Astrocyte (in vitro differentiated cells and primary cell): ENCODE results near the gene ZIC1. TPM values are rescaled to one million over a fixed set of nuclear protein-coding genes. Genes with fewer than 3 reads are reported as not detected.

Experiments
- DNase-seq: peaks from one replicate; pipeline ENCODE4 v3.0.0-alpha.2; 2010; ENCODE audit warnings: low read depth
- FAIRE-seq: peaks from 2 replicates; lab custom pipeline; 2011; peaks lifted over from hg19 to GRCh38; lab: Jason Lieb, UNC
- H2AFZ ChIP-seq: 2 replicates; pipeline ENCODE4 v1.6.0; 2012; ENCODE audit warnings: low read depth, low read length, inconsistent platforms
- H3K27ac ChIP-seq: 2 replicates; pipeline ENCODE4 v1.5.1; 2011; ENCODE audit warnings: low read depth, low read length, inconsistent platforms
- H3K27me3 ChIP-seq: 2 replicates; pipeline ENCODE4 v1.6.0; 2011; ENCODE audit warnings: low read length, inconsistent platforms; ENCODE audit not compliant: insufficient read depth
- H3K36me3 ChIP-seq: 2 replicates; pipeline ENCODE4 v1.5.1; 2011; ENCODE audit warnings: low read length, inconsistent platforms; ENCODE audit not compliant: insufficient read depth
- H3K4me1 ChIP-seq: 2 replicates; pipeline ENCODE4 v1.5.1; 2011; ENCODE audit warnings: low read length, inconsistent platforms; ENCODE audit not compliant: insufficient read depth
- H3K4me2 ChIP-seq: 2 replicates; pipeline ENCODE4 v1.6.0; 2012; ENCODE audit warnings: low read length, inconsistent platforms
- H3K4me3 ChIP-seq: 2 replicates; pipeline ENCODE4 v1.5.1; 2011; ENCODE audit warnings: low read depth, mild to moderate bottlenecking, low read length, inconsistent platforms; ENCODE audit not compliant: insufficient read depth
- H3K79me2 ChIP-seq: 2 replicates; pipeline ENCODE4 v1.6.0; 2012; ENCODE audit warnings: mild to moderate bottlenecking, low read length, inconsistent platforms; ENCODE audit not compliant: insufficient read depth
- H3K9ac ChIP-seq: 2 replicates; pipeline ENCODE4 v1.6.0; 2012; ENCODE audit warnings: mild to moderate bottlenecking, low read length, inconsistent platforms
- H3K9me3 ChIP-seq: 2 replicates; pipeline ENCODE4 v1.5.1; 2012; ENCODE audit warnings: low read depth, mild to moderate bottlenecking, low read length, inconsistent platforms; ENCODE audit not compliant: insufficient read depth
- H4K20me1 ChIP-seq: 2 replicates; pipeline ENCODE4 v1.6.0; 2012; ENCODE audit warnings: low read length, inconsistent platforms; ENCODE audit not compliant: insufficient read depth
- H3K27ac Mint-ChIP-seq: one replicate; pipeline ENCODE4 v1.8.0; 2021; ENCODE audit warnings: mild to moderate bottlenecking, mixed read lengths; ENCODE audit not compliant: unreplicated experiment
- H3K27me3 Mint-ChIP-seq: one replicate; pipeline ENCODE4 v1.8.0; 2021; ENCODE audit warnings: low read depth, mixed read lengths; ENCODE audit not compliant: unreplicated experiment
- H3K36me3 Mint-ChIP-seq: one replicate; pipeline ENCODE4 v1.8.0; 2021; ENCODE audit warnings: low read depth, mixed read lengths; ENCODE audit not compliant: unreplicated experiment
- H3K4me1 Mint-ChIP-seq: one replicate; pipeline ENCODE4 v1.8.0; 2021; ENCODE audit warnings: low read depth, mixed read lengths; ENCODE audit not compliant: unreplicated experiment
- H3K4me3 Mint-ChIP-seq: one replicate; pipeline ENCODE4 v1.8.0; 2021; ENCODE audit warnings: mild to moderate bottlenecking, moderate library complexity, mixed read lengths; ENCODE audit not compliant: unreplicated experiment
- H3K9me3 Mint-ChIP-seq: one replicate; pipeline ENCODE4 v1.8.0; 2021; ENCODE audit warnings: mild to moderate bottlenecking, mixed read lengths; ENCODE audit not compliant: unreplicated experiment
- EZH2 ChIP-seq: IDR thresholded peaks from 2 replicates; pipeline ENCODE4 v1.6.1; 2012; ENCODE audit warnings: mild to moderate bottlenecking, low read length, inconsistent platforms; ENCODE audit not compliant: insufficient read depth
- total RNA-seq: library from RNA; stranded (reverse); gene quantifications from 2 replicates; pipeline ENCODE4 v1.2.1, GENCODE V29; 2021
- TF ChIP-seq, protein P1 (sequence below): IDR thresholded peaks from 2 replicates; pipeline ENCODE4 v1.5.1; 2011; ENCODE audit warnings: low read depth, mild to moderate bottlenecking, inconsistent platforms, low read length, moderate library complexity; ENCODE audit not compliant: insufficient read depth

Gene ZIC1
- total RNA-seq, 1 donor from 2014 or later = 0.30 TPM

DNA sequence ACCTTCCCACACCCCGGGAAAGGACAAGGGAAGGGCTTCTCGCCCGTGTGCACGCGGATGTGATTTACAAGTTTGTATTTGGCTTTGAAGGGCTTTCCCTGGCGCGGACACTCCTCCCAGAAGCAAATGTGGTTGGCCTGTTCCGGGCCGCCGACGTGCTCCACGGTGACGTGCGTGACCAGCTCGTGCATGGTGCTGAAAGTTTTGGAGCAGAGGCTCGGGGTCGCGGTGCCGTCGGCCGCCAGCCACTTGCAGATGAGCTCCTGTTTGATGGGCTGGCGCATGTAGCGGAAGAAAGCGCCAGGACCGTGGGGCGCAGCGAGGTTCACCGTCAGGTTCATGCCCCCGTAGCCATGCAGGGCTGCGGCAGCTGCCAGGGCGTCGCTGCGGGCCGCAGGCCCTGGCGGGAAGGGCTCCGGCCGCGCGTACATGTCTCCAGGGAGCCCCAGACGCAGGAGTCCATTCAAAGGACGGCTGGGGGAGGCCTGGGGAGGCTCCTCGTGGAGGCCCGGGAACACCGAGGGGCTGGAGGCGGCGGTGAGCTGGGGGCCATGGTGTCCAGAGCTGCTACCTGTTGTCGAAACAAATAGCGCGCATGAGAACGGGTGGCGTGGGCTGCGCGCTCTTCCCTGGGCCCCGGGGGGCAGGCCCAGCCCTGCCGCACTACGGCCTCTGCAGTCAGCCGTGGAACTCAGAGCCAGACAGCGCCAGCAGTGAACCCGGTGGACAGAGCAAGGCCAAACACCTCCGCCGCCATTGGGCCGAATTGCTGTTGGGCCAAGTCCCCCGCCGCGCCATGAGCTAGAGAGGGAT lies 13.1 kb upstream of the ZIC1 start:
- Mint-ChIP-seq H3K27me3 (peaks cover 81% of the 10 kb centered on the region), H3K27ac (no peak overlapping the region), H3K36me3 (no peaks in the 10 kb centered on the region), H3K4me3 (no peak overlapping the region), H3K4me1 (no peaks in the 10 kb centered on the region), H3K9me3 (peaks cover 31% of the 10 kb centered on the region)
- Histone ChIP-seq H3K4me3 (peak overlapping the region; percentile 68), H3K4me1 (peaks cover 35% of the 10 kb centered on the region), H3K27ac (peak overlapping the region; percentile 94), H3K27me3 (peaks cover 12% of the 10 kb centered on the region), H3K9ac (peak overlapping the region; percentile 94), H3K79me2 (peaks cover 65% of the 10 kb centered on the region), H3K36me3 (no peaks in the 10 kb centered on the region), H3K9me3 (peaks cover 2% of the 10 kb centered on the region), H2AFZ (peak overlapping the region; percentile 28), H4K20me1 (no peaks in the 10 kb centered on the region), H3K4me2 (peak overlapping the region; percentile 85)
- TF ChIP-seq, protein P1, sequence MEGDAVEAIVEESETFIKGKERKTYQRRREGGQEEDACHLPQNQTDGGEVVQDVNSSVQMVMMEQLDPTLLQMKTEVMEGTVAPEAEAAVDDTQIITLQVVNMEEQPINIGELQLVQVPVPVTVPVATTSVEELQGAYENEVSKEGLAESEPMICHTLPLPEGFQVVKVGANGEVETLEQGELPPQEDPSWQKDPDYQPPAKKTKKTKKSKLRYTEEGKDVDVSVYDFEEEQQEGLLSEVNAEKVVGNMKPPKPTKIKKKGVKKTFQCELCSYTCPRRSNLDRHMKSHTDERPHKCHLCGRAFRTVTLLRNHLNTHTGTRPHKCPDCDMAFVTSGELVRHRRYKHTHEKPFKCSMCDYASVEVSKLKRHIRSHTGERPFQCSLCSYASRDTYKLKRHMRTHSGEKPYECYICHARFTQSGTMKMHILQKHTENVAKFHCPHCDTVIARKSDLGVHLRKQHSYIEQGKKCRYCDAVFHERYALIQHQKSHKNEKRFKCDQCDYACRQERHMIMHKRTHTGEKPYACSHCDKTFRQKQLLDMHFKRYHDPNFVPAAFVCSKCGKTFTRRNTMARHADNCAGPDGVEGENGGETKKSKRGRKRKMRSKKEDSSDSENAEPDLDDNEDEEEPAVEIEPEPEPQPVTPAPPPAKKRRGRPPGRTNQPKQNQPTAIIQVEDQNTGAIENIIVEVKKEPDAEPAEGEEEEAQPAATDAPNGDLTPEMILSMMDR = no peak
- TF ChIP-seq EZH2 = peak; percentile 22
- FAIRE-seq (no peak), DNase-seq (no peak)

DNA sequence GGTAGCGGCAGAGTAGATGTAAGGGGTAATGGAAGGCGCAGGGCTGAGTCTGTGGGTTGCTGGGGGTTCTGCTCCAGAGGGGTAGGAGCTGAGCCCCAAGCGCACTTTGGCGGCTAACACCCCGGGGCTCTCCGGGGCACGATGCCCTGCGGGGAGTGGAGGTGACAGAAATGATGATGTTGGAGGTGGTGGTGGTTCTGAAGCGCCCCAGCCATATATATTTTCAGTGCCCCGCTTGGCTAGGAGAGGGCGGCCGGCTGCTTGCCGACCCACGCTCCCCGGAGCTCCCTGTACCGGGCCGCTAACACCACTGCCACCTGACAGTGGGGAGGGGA lies 12.5 kb upstream of the ZIC1 start:
- no peaks in the 10 kb centered on the region for H3K4me1 Mint-ChIP-seq
- DNase-seq (no peak), FAIRE-seq (no peak)
- H3K4me1 ChIP-seq = peaks cover 35% of the 10 kb centered on the region
- no peaks in the 10 kb centered on the region for H3K36me3 Mint-ChIP-seq
- H3K4me2 ChIP-seq = peak overlapping the region; percentile 85
- peak overlapping the region; percentile 36 for H3K4me3 ChIP-seq
- peaks cover 9% of the 10 kb centered on the region for H3K27me3 ChIP-seq
- H2AFZ ChIP-seq = peak overlapping the region; percentile 28
- TF ChIP-seq, protein P1 = no peak
- TF ChIP-seq EZH2 = no peak
- H3K27ac ChIP-seq = peak overlapping the region; percentile 94
- peaks cover 68% of the 10 kb centered on the region for H3K79me2 ChIP-seq
- H3K27me3 Mint-ChIP-seq = peaks cover 82% of the 10 kb centered on the region
- H3K36me3 ChIP-seq = no peaks in the 10 kb centered on the region
- peaks cover 26% of the 10 kb centered on the region for H3K9me3 Mint-ChIP-seq
- H3K9me3 ChIP-seq = no peaks in the 10 kb centered on the region
- peak overlapping the region; percentile 94 for H3K9ac ChIP-seq
- no peak overlapping the region for H3K4me3 Mint-ChIP-seq
- H3K27ac Mint-ChIP-seq = no peak overlapping the region
- no peaks in the 10 kb centered on the region for H4K20me1 ChIP-seq
